Measurements from ENCODE around the gene ASGR2.

GRCh38 chr17:7137171-7137943, 22.7 kb upstream of the ASGR2 start:
- TF ChIP-seq FOXM1 (IDR thresholded peaks at IDR 0.05; ENCODE audit: borderline replicate concordance, low read depth) (no peak), EGR1 (IDR thresholded peaks at IDR 0.05) (no peak), TAF1 (IDR thresholded peaks at IDR 0.05; ENCODE audit: low read depth) (no peak), MAX (IDR thresholded peaks at IDR 0.05) (no peak), CREB1 (IDR thresholded peaks at IDR 0.05; ENCODE audit: low read depth) (no peak), REST (IDR thresholded peaks at IDR 0.05; ENCODE audit: low read depth) (no peak)
